GM19328 (cell line): ENCODE data around the gene METRNL.

ENCODE experiments used
- ATAC-seq: cut with Tn5 transposase; IDR thresholded peaks from one replicate; pipeline ENCODE4 v1.9.1; 2021; ENCODE audit warnings: mild to moderate bottlenecking, moderate library complexity; ENCODE audit not compliant: unreplicated experiment

The METRNL gene

DNA sequence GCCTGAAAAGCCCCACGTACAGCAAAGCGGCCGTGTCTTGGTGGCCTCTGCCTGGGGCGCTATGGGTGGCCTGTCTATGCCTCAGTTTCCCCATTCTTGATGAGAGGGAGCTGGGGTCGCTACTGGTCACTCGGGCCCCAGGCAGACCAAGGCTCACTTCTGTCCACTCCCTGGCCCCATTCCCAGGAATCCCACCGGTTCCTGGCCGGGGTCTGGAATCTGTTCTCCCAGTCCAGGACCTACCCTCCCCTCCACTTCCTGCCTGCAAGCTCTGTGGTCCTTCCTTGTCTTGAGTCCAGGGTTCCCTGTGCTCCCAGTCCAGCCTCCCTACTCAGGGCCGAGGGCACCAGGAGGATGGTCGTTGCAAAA lies 24.5 kb downstream of the METRNL start:
- no peak for ATAC-seq

DNA sequence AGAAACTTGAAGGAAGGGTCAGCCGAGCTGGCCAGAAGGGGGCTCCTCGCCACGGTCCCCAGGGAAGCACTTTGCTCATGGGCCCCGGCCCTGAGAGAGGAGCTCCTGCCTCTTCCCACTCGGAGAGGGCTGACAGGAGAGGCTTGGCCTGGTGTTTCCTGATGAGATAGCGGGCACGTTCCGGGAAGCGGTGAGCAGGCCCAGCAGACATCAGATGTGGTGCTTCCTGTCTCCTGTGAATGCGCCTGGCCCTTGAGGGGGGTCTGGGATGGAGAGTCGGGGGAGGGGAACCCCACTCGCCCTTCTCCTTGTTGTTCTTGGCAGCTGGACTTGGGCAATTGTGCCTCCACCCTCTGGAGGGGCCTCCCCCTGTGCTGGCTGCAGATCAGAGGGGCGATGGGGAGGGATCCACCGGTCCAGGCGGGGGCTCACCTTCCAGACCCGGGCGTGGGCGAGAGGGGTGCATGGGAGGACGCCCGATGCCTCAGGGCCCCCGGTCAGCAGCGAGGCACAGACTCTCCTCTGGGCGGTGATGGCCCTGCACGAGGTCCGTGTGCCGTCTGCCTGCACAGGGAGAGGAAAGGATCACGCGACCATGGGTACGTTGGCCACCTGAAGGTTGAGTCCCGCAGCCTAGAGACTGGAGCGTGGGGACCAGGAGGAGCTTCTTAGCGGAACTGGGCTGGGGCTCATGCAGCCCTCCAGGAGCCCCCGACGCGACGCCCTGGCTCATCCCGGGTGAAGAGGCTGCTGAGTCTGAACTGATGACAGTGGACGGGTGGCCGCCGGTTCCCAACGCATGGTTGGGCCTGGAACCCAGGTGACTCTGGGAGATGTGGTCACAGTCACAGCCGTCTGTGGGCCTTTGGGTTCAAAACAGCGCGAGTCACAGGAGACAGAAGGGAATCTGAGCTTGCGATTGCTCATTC lies 25.4 kb downstream of the METRNL start:
- ATAC-seq: no peak

DNA sequence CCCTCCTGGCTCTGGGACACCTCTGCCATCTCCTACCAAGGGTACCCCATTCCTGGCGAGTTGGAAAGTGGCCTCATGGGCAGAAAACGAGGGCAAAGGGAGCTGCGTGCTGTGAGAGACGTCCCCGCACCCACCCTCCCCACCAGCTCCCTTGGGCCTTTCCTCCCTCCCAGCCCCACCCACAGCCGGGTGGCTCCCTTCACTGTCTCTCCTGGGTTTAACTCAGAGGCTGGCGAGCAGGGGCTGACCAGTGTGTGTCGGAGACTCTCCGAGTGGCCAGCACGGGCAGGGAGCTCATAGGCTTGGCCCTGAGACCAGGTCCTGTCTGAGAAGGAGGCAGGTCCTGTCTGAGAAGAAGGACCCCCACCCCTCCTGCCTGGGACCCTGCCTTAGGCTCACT lies 26.1 kb downstream of the METRNL start:
- no peak for ATAC-seq

DNA sequence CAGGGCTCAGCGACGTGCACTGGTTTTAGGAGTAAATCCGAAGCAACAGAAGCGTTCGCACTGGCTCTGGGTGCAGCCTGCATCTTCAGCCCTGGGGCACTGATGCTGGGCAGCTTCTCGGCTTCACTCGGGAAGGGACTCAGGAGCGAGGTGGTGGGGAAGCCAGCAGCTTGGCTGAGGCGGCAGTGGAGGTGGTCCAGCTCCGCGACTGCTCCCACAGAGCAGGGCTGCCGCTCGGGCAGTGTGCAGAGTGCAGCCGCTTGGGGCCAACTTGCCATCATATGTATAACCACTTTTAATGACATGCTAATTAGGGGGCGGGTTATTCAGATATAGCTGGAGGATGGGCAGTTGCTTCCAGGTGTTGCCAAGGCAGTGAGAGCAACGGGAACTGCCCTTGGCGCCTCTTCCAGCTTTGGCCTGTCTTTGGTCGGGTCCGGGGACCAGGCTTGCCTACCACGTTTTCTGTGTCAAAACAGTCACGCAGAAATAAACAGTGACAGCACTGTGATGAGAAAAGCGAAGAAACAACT lies 26.7 kb downstream of the METRNL start:
- no peak for ATAC-seq

- ATAC-seq: no peak
These were observed 27.7 kb downstream of the METRNL start for GRCh38 chr17:83106913-83107655.

GRCh38 chr17:83107656-83108048 lies 28.2 kb downstream of the METRNL start:
- no peak for ATAC-seq

DNA sequence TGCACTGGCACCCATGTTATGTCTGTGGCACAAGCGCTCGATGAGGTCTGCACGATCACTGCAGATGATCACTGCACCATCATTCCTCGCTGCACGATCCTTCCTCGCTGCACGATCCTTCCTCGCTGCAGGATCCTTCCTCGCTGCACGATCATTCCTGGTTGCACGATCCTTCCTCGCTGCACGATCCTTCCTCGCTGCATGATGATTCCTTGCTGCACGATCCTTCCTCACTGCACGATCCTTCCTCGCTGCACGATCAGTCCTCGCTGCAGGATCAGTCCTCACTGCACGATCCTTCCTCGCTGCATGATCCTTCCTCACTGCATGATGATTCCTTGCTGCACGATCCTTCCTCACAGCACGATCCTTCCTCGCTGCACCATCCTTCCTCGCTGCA lies 29.3 kb downstream of the METRNL start:
- ATAC-seq: no peak

DNA sequence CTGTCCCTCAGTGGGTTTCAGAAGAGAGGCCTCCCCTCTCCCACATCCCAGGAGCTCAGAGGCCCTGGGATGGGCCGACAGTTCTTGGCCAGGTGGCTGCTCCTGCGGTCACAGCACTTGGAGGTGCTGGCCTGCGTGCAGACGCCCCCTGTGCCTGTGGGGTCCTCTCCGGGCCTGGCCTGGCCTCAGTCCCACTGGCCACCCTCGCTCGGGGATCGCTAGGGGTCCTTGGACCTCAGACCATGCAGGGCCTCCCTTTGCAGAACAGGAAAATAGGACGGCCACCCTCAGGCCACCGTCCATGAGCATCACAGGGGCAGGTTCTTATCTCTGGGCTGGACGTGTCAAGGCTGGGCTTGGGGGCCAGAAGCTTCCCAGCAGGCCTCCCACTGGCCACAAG lies 30.0 kb downstream of the METRNL start:
- no peak for ATAC-seq

GRCh38 chr17:83109793-83110645 lies 30.6 kb downstream of the METRNL start:
- no peak for ATAC-seq

DNA sequence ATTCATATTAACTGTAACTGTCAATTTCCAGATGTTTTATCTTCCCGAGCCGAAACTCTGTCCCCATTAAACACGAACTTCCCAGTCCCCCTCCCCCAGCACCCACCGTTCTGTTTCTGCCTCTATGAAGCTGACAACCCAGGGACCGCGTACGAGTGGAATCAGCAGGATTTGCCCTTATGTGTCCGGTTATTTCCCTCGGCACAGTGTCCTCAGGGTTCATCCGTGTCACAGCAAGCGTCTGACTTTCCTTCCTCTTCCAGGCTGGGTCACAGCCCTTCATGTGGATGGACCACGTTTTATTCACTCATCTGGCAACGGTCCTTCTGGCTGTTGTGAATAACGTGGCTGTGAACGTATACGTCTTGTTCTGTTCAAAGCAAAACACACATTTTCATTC lies 31.3 kb downstream of the METRNL start:
- no peak for ATAC-seq

GRCh38 chr17:83111516-83112282 lies 32.3 kb downstream of the METRNL start:
- ATAC-seq: no peak

GRCh38 chr17:83113381-83113780 lies 34.0 kb downstream of the METRNL start:
- no peak for ATAC-seq

DNA sequence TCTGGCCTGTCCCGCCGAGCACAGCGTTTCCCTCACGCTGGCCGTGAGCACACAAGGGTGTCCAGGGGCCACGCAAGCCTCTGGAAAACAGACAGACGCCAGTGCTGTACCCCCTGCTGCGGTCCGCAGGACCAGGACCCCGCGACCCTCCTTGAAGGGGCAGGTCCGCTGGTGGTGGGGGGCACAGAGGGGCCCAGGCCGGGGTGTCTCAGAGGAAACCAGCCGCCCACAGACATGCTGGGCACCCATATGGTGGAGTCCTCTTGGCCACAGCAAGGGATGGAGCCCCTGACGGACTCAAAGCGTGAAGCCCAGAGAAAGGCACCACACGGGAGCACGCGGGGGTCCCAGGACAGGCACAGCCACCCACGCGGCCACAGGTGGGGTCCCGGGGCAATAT lies 34.4 kb downstream of the METRNL start:
- ATAC-seq: no peak

- no peak for ATAC-seq
These were observed 35.3 kb downstream of the METRNL start for GRCh38 chr17:83114706-83115105.

DNA sequence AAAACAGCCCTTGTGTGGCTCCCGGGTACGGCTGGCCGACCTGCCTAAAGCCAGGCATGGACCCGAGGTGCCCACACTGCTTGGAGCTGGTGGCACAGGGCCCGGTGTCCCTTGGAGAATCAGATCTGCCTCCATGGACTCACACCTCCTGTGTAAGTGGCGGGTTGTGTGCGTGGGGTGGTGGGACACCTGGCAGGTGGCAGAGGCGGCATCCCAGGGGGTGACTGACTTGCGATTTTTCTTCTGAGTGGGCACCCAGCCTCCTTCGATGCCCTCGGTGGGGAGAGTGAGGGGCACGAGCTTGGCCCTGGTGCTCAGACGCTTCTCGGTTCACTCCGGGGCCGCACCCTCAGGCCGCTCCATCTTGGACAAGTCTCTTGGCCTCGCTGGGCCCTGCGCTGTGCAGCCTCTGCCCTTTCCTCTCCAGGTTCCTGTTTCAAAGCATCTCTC lies 35.8 kb downstream of the METRNL start:
- ATAC-seq: no peak

GRCh38 chr17:83115832-83116231 lies 36.4 kb downstream of the METRNL start:
- no peak for ATAC-seq

DNA sequence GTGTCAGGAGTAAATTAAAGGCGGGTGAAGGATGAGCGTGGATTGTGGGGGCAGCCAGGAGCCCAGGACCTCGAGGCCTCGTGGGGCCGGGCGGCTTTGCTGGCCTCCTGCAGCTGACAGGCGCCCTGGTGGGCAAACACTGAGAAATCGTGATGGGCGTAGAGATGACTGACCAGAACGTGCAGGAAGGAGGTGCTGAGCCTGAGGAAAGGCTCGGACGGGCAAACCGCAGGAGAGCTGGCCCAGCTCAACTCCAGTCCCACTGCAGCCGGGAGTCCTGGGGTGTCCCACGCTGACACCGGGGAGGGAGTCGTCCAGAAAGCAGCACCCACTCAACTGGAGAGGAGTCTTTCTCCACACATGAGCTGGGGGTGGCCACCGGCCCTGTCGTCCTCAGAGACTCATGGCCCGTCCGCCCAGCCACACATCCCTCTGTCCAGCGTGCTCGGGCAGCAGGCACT lies 36.9 kb downstream of the METRNL start:
- no peak for ATAC-seq

DNA sequence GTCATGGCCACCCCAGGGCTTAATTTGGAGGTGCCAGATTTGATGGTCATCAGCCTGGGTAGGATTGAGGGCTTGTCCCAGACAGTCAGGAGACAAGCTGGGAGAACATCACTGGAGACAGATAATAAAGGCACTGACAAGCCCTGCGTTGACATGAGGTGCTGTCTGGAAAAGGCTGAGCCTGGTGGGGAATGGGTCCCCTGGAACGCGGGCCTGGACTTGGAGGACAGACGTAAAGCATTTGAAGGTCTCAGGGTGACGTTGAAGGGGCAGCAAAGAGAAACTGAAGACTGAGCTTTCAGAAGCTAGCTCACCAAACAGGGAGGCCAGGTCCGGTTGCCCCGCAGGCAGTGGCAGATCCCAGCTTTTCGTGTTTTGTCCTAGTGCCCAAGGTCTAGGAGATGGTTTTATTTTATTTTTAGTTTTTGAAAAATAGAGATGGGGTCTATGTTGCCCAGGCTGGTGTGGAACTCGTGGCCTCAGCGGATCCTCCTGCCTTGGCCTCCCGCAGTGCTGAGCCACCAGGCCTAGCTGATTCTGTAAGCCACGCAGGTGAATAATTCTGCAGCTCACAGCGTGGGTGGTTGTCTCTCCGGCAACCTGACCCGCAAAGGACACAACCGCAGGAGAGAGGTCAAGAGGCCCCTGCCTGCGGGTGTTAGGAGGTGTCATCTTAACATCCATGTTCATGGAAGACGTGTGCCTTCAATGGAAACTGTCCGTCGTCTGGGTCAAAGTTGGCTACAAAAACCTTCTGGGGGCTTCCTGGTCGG lies 37.6 kb downstream of the METRNL start:
- no peak for ATAC-seq

DNA sequence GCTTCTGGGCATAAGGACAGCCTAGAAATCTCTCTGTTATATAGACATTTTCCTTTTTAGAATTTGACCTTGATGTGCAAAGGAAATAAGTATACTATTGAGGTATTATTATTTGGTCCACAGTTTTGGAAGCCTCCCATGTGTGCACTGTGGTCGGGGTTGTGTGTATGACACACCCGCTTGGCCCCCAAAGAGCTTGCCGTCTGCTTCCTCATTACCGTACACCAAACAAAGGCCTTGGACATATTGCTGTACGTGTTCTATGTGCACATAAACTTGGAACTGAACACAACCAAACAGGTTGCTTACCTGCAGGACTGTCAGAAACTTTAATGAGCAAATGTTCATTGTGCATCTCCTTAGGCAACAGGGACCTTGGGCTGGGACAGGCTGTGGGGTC lies 38.2 kb downstream of the METRNL start:
- no peak for ATAC-seq
